HG03097 (cell line): ENCODE results near the gene FSIP1.

Source experiments
- ATAC-seq: cut with Tn5 transposase; IDR thresholded peaks from one replicate; pipeline ENCODE4 v1.9.1; 2021; ENCODE audit not compliant: unreplicated experiment, low FRiP score

Gene FSIP1

DNA sequence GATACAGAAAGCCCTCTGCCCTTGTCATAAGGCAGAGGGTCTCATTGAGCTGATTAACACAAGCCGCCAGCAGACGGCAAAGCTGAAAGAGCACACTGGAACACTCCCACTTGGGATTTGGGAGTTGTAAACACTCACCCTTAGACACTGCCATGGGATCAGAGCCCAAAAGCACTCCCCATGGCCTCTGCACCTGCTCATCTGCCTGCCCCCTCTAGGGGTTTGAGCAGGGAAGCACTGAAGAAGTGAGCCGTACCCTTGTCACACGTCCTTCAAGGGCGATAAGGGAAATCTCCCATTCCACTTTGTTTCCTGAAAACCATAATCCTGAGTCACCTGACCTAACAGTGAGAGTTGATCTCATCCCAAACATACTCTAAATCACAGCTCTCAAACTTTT lies 14.7 kb downstream of the FSIP1 start:
- no peak for ATAC-seq

DNA sequence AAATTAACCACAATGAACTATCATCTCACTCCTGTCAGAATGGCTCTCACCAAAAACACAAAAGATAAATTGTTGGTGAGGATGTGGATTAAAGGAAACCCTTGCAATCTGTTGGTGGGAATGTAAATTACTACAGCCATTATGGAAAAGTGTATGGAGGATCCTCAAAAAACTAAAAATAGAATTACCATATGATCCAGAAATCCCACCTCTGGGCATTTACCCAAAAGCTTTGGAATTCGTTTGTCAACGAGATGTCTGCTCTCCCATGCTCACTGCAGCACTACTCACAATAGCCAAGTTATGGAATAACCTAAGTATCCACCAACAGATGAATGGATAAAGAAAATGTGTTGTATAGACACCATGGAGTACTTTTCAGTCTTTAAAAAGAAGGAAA lies 21.6 kb downstream of the FSIP1 start:
- no peak for ATAC-seq

DNA sequence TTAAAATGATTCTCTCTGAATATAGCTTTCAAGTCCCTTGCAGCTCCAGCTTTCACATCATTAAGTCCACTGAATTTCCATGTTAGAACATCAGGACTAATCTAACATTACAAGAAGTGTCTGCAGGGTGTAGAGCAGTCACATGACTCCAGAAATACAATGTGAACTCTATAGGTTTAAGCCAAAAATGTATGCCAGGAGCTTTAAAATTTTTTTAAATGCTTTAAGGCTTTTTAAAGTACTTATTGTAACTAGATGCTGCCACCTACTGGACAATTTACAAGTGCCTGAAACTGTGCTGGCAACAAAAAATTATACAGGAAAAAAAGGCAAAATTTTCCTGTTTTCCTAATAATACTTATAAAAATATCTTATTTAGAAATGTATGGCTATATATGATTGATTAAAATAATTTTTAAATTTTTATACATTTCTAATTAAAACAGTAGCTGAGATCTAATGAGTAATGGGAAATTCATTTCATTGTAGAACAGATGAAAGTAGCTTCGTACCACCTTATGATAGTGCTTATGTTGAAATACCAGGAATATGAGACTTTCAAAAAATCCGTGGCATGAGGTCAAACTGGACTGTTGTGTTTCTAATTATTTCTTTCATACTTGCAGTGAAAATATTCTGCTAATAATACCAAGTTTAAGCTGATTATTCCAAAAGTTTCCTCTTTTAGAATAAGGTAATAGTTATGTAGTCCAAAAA lies 25.7 kb downstream of the FSIP1 start:
- no peak for ATAC-seq

DNA sequence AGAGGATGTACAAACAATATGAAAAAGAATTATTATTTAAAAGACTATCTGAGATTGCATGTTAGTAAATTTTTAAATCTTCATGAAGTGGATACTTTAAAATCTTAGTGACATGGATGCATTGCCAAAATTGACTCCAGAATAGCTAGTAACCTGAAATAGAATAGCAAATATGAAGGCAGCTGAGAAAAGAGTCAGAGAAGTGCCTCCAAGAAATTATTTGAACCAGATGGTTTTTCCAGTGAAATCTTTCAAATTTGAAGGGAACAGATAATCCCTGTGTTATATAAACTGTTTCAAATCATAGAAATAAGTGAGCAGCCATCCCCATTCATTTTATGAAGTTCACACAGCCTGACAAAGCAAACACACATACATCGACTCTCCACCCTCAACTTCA lies 29.6 kb downstream of the FSIP1 start:
- ATAC-seq = no peak

DNA sequence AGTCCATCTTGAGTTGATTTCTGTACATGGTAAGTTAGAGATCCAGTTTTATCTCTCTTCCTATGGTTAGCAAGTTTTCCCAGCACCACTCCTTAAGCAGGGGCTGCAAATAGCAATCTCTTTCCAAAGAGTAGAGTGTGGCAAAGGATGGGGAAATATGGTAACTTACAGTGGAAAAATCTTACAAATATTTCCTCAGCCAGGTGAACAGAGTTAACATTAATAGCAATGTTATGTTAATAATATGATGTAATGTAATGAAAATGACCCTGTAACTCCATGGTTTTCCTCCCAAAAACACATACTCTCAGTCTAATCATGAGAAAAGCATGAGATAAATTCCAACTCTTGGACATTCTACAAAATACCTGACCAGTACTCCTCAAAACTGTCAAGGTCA lies 30.4 kb downstream of the FSIP1 start:
- ATAC-seq = no peak

DNA sequence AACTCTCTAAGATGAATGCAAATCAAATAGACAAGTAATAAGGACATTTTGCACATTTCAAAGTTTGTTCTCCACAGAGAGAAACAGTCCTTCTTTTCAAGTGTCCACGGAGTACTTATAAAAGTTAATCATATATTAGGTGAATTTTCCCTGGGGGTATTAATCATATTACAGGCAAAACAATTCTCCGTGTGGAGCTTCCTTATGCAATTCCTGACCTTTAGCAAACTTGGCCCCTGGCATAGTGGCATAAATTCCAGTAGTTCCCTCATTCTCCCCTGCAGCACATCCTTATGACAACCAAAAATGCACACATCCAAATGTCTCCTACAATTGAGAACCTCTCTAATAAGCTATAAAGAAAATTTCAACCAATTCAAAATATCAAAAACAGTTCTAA lies 34.4 kb downstream of the FSIP1 start:
- no peak for ATAC-seq

DNA sequence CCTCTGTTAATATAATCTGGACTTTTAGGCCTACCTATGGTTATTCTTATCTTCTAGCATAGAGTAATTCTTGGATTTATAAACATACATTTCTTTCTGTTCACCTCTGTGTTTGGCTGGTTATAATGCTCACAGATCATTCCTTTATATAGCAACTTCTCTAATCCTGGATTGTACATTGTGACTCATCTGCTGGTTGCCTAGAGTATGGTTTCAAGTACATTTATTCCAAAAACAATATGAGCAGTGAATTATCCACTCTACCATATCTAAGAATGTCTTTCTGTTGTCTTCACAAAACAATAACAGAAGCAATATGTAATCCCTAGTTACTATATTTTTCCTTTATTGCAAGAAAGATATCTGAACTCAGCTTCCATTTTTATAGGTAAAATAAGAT lies 35.3 kb downstream of the FSIP1 start:
- ATAC-seq = no peak

DNA sequence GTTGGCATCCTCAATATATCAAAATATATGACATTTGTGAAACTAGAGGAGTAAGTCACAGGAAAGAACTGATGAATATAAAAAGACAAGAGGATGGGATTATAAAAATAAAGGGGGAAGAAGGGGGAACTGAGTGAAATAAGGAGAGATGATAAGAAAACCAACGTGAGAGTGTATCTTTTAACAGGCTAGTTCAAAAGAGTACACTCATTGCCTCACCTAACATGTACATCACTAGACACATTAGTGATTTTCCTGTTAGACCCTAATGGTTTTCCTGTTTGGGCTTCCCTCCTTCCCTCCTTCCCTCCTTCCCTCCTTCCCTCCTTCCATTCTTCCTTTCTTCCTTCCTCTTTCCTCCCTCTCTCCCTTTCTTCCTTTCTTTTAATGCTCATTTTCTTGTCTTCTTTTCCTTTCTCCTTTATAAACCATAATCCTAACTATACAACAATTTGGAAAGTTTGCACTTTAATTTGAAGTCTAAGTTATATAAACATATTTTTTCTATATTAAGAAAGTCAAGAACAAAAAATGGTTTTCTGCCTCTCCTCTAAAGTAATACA lies 35.8 kb downstream of the FSIP1 start:
- ATAC-seq = no peak

DNA sequence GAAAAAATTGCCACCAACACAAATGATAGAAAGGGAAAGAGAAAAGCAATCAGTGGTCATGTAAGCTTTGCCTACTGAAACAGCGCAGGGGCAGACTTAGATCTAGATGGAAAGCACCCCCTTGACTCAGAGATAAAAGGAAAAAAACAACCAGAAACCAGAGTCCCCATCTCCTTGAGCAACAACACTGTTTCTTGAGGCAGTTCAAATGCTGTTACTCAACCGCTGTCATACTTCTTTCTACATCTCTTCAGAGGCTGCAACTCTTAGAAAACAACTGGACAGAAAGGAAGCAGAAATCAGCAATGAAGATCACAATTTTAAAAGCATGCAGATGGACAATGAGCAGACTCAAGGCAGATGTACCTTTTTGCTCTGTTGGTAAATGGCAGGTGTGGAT lies 36.5 kb downstream of the FSIP1 start:
- ATAC-seq = no peak

DNA sequence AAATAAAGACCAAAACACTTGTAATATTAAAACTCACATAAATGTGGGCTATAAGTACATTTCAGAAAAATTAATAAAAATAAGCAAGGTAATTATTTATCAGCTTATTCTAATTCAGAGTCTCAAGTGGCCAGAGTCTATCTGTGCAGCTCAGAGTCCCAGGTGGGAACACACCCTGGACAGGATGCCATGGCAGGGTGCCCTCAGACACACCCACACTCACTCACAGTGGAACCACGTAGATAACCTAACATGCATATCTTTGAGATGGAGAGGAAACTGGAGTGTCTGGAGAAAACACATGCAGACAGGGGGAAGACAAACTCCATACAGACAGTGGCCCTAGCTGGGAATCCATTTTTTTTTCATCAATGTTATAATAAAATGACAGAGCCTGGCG lies 37.2 kb downstream of the FSIP1 start:
- ATAC-seq = no peak

DNA sequence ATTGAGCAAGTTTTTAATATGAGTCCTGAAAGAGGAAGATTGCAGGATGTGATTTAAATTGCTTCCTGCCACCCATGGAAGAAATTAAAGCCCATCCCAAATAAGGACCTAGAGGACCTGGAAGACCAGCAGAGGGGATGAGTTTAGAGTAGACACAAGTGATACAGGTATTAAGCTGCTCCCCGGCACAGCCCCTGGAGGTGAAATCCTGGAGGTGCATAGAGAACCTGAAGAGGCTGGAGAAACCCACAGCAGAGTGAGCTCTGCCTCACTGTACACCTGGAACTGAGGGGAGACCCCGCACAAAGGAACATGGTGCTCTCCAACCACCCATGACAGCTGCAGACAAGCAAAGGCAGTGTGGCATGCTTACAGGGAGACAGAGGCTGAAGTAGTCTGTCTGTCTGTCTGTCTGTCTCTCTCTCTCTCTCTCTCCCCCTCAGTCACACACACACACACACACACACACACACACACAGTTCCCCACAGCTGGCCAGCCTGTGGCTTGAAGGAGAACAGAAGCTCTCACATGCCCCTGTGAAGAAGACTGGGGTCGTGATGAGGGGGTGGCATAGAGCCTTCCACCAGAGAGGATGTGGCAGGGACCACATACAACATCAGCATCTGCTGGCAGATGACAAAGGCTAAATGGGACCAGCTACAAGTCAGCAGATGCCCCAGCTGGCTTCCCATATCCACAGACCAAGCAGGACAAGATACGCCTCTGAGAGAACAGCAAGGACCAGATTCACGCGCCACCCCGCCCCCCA lies 38.1 kb downstream of the FSIP1 start:
- ATAC-seq = no peak

DNA sequence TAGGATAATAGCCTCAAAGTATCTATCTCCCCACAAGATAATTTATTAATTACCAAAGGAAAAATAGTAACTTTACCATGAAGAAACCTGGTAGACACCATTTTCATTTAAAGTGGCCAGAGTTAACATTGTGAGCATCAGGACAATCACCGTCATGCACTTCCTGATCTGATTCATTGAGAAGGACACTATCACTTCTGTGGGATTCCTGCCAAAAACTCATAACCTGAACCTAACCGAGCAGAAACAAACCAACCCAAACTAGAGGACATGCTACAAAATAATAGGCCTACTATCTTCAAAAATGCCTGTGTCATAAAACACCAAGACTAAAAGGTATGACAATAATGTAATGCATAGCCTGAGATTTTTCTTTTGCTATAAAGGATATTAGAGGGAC lies 39.0 kb downstream of the FSIP1 start:
- no peak for ATAC-seq

DNA sequence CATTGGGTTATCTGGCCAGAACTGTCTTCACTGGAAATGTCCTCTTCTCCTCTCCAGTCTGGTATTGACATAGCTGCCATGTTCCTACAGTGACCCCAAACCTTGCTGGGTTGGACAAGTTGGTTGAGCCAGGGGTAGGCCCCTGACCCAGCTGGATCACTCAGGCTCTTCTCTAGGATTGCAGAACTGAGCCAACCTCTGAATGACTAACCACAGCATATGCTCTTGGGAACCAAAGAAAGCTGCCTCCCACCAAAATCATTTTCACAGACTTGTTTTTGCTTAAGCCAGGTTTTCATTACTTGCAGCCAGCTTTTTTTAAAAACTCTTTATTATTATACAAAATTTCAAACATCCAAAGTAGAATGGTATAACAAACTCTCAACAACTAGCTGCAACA lies 41.4 kb downstream of the FSIP1 start:
- ATAC-seq = no peak

DNA sequence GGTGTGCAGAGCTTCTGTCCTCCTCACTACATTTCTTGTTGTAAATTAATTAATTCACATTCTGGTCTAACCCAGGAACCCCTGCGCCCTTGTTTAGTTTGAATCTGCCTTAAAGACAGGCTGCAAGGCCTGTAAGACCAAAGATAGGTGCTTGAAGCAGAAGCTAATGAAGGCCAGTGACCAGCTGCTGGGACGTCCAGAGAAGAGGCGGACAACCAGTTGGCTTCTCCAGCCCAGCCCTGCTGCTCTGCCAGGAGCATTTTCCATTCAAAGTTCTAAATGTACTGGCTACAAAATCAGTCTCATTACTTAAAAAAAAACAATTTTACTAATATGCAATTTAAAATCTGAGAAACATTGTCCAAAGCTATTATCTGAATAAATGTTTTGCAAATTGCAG lies 43.6 kb downstream of the FSIP1 start:
- no peak for ATAC-seq

DNA sequence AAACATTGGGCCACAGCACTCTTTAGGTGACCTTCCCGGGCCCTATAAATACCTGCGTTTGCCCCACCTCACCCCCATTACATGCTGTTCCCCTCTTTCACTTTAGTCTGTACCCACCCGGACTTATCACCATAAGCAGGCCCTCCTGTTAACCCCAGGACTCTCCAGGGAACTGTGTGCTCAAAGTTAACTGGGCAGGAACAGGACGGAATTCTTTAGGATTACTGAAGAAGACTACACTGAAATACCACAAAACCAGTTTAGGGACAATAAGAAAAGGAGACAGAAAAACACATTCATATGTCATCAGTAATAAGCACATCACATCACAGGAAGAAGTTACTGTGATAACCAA lies 45.5 kb downstream of the FSIP1 start:
- ATAC-seq = no peak

DNA sequence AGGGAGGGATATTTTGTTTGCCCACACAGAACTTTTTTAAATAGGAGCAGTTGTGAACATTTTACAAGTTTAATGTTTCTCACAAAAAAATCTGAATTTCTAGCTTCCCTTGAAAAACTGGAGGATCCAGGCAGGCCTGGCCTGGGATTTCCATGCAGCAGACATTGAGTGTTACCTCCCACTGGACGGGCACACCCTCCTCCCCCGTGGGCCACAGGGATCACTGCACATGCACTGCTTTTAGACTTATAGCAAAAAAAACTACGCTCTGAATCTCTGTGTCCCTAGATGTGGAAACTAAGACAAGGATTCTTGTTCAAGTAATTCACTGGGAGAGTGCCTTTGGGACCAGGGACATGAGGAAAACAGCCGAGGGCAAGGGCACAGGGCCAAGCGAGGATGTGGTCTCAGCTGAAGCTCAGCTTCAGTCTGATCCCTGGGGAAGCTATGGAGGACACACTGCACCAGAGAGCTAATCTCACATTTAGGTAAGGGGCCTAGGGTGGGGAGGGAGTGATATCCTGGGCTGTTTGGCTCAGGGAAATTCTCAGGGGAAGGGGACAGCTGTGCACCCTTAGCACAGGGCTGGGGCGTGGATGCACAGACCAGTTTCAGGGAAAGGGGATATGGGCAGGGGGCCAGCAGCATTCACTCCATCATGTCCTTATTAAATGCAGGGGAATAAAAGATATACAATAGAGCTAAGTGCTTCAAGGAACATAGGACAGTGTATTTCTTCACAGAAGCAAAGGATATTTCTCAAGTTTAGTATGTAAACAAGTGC lies 46.0 kb downstream of the FSIP1 start:
- no peak for ATAC-seq

DNA sequence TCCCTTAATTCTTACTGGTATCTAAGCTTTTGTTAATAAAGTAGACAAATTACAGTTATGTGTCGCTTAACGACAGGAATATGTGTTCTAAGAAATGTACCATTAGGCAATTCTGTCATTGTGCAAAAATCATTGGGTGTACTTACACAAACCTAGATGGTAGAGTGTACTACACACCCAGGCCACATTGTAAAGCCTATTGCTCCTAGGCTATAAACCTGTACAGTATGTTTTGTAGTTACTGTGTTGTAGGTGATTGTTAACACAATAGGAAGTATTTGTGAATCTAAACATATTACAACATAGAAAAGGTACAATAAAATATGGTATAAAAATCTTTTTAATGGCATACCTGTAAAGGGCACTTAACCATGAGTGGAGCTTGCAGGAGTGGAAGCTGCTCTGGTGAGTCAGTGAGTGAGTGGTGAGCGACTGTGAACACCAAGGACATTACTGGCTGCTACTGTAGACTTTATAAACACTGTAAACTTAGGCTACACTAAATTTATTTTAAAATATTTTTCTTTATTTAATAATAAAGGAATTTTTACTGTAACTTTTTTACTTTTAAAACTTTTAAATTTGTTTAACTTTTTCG lies 47.4 kb downstream of the FSIP1 start:
- ATAC-seq = no peak

DNA sequence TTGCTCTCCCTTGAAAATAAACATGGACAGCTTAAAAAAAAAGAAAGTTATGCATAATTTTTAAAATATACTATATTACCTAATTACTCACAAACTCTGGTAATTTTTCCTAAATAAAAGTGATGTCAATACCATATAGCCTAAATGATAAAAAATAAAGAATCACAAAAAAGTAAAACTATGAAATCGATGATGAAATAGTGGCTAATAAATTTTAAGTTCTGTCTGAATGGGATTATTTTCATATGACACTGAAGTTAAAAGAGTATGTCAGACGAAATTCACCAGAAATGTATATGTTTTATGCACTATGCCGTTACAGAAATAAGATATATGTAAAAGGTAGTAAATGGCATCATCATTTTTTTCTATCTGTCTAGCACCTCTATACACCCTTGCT lies 51.4 kb downstream of the FSIP1 start:
- no peak for ATAC-seq

DNA sequence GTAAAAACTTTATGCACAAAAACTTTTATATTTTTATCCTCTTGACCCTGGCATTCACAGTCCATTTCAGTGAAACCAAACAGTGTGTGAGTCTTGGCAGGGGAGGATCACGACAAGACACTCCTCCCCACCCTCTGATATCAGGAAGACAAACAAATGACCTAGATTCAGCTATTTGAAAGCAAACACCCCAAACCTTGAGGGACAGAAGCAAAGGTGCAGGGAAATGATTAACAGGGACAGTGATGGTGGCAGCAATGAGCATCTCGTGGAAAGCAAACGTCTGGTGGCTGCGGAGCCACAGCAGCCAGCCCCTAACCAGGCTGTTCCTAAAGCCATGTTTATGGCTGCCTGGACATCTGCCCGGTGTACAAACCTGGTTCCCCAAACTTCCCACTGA lies 52.1 kb downstream of the FSIP1 start:
- no peak for ATAC-seq

DNA sequence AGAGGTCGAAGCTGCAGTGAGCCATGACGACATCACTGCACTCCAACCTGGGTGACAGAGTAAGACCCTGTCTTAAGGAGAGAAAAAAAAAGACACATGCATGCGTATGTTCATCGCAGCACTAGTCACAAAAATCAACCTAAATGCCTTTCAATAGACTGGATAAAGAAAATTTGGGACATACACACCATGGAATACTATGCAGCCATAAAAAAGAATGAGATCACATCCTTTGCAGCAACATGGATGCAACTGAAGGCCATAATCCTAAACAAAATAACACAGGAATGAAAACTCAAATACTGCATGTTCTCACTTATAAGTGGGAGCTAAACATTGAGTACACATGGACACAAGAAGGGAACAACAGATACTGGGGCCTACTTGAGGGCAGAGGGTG lies 53.1 kb downstream of the FSIP1 start:
- no peak for ATAC-seq

DNA sequence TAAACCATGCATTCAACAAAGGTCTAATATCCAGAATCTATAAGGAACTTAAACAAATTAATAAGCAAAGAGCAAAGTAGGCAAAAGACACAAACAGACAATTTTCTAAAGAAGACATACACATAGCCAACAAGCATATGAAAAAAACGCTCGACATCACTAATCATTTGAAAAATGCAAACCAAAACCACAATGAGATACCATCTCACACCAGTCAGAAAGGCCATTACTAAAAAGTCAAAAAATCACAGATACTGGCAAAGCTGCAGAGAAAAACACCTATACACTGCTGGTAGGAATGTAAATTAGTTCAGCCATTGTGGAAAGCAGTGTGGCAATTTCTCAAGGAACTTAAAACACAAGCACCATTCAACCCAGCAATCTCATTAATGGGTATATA lies 53.8 kb downstream of the FSIP1 start:
- no peak for ATAC-seq
